SH-SY5Y (cell line): ENCODE data around the gene NUP50.

ENCODE experiments used
- GATA2 ChIP-seq: IDR thresholded peaks from 2 replicates; pipeline ENCODE4 v1.6.1; 2011; ENCODE audit warnings: mild to moderate bottlenecking, low read depth, low read length
- GATA3 ChIP-seq: IDR thresholded peaks from 2 replicates; pipeline ENCODE4 v1.6.1; 2011; ENCODE audit warnings: low read depth, mild to moderate bottlenecking, low read length, moderate library complexity

DNA sequence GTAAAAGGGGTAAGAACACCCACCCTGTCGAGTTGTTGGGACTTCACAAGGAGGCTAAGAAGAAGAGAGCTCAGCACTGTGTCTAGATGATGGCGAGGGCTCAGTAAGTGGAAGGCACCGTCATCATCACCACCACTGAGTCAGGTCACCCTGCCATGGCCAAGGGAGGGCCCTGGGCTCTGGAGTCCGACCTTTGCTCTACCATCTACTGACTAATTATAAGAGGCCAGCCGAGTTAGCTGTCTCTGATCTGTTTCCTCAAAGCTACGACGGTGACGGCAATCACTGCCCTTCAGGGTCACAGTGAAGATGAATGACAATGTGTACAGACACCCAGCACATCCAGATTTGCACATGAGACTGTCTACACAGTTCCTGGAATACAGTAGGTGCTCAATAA, 47.7 kb downstream of the NUP50 start:
- TF ChIP-seq GATA2 (no peak), GATA3 (no peak)
